NCI-H2029 (cell line): ENCODE measurements around the gene YPEL1.
A peak's percentile ranks its signal among the peaks of the same experiment; 100 is the strongest.

Experiments
- DNase-seq: peaks from one replicate; lab custom pipeline; 2025; lab: John Stamatoyannopoulos, UW

The YPEL1 gene

DNA sequence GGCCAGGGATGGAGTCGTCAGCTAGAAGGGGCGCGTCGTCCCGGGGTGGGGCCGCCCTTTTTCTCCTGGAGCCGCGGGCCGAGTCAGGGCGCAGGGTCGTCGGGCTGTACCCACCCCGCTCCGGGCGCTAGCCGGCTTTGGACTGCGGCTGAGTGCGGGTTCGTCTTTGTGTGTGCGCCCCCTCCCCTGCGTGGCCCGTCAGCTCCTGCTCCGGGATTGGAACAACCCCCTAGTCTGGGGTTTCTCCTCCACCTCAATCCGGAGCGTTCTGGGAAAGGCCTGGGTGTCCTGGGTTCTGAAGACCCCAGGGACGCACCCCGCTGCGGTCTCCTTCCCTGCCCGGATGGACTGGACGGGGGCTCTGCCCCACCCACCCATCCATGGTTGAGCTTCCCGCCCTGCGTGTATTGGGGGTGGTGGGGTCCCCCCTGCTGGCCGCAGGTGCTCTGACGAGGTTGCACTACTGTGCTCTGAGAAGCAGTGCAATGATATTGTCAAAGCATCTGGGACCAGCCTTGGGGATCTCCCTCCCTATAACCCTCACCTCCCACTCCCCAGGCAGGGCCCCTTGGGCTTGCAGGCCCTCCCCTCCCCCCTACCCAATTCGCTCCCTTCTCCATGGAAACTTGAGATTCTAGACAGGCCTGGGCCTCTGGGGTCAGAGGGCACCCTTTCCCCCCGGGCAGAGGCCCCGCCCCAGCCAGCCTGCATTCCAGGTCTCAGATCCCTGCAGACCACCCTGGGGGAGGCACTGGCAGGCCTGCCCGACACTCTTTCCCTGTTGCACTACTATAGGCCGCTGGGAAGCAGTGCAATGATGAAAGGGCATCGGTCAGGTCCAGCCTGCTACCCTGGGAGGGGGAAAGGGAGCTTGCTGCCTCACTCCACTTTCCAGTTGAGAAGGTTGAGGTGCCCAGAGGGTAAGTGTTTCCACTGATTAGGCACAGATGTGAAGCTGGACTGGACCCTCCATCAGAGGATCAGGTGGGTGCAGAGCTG is 82.7 kb downstream of the YPEL1 start:
- no peak for DNase-seq

DNA sequence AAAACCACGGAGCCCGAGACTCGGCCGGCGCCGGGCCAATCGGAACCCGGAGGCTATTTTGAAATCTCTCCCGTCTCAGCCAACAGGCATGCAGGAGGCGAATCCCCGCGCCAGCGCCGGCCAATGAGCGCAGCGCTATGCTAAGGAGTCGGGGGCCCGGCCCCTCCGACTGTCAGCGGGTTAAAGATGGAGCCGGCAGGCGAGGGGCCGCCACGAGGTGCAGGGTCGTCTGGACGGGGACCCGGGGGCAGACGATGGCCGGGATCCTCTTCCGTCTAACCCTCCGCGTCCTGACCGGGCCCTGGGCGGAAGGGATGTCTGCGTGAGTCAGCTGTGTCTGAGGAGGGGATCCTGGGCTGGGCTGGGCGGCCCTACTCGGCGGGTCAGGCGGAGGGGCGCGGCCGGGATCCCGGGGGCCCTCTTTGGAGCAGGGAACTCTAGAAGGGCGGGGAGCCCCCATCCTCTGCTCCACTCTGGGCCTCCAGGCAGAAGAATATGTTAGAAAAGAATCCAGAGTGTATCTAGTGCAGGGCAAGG is 83.5 kb downstream of the YPEL1 start:
- DNase-seq, result peak; percentile 42

GRCh38 chr22:21651521-21652009 is 84.0 kb downstream of the YPEL1 start:
- DNase-seq, result no peak

- no peak for DNase-seq
Observed at GRCh38 chr22:21650823-21651520, 84.6 kb downstream of the YPEL1 start.

DNA sequence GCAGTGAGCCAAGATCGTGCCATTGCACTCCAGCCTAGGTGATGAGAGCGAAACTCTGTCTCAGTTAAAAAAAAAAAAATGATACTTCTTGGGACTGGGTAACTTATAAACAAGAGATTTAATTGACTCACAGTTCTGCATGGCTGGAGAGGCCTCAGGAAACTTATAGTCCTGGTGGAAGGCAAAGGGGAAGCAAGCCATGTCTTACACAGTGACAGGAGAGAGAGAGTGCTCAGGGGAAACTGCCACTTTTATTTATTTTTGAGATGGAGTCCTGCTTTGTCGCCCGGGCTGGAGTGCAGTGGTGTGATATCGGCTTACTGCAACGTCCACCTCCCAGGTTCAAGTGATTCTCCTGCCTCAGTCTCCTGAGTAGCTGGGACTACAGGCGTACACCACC is 85.3 kb downstream of the YPEL1 start:
- DNase-seq, result no peak
